SU-DHL-6 (cell line): ENCODE measurements around the gene RUVBL1.

Experiments
- EZH2phosphoT487 ChIP-seq: fragments of 200-600 bp; sonication (generic), shearing (Covaris generic); conservative IDR thresholded peaks from 2 replicates; pipeline ENCODE4 v1.6.1; 2018; ENCODE audit warnings: mild to moderate bottlenecking, antibody characterized with exemption, low read length, moderate library complexity, mixed read lengths
- TF ChIP-seq, protein P1 (sequence below): fragments of 200-600 bp; sonication (generic); IDR thresholded peaks from one replicate; pipeline ENCODE4 v1.5.1; 2017; ENCODE audit warnings: antibody characterized with exemption, mild to moderate bottlenecking, low read length, moderate library complexity; ENCODE audit not compliant: insufficient read depth, poor library complexity, severe bottlenecking

DNA sequence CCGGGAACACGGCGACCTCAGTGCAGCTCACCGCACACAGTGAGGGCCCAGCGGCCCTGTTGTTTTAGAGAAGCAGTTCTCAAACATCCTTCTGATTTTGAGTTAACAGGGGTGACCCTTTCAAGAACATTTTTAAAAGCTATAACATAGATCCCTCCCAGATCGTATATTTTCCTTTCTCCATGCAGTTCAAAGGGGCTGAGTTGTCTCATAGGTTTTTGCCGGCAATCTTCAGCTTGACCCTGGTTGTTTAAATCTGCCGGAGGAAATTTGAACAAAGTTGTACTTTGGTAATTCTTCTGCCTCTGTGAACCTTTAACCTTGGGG, 44.0 kb upstream of the RUVBL1 start:
- TF ChIP-seq, protein P1, sequence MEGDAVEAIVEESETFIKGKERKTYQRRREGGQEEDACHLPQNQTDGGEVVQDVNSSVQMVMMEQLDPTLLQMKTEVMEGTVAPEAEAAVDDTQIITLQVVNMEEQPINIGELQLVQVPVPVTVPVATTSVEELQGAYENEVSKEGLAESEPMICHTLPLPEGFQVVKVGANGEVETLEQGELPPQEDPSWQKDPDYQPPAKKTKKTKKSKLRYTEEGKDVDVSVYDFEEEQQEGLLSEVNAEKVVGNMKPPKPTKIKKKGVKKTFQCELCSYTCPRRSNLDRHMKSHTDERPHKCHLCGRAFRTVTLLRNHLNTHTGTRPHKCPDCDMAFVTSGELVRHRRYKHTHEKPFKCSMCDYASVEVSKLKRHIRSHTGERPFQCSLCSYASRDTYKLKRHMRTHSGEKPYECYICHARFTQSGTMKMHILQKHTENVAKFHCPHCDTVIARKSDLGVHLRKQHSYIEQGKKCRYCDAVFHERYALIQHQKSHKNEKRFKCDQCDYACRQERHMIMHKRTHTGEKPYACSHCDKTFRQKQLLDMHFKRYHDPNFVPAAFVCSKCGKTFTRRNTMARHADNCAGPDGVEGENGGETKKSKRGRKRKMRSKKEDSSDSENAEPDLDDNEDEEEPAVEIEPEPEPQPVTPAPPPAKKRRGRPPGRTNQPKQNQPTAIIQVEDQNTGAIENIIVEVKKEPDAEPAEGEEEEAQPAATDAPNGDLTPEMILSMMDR: no peak
- no peak for TF ChIP-seq EZH2phosphoT487
